ENCODE results near the gene PODNL1.

The PODNL1 gene

GRCh38 chr19:13956365-13956744 lies 18.1 kb upstream of the PODNL1 start:
- no peak for DNase-seq

- no peak for DNase-seq
These were observed 17.6 kb upstream of the PODNL1 start for GRCh38 chr19:13955662-13956364.

- no peak for DNase-seq
These were observed 16.0 kb upstream of the PODNL1 start for GRCh38 chr19:13954185-13954584.

GRCh38 chr19:13952931-13953531 lies 14.8 kb upstream of the PODNL1 start:
- peak; percentile 30 for DNase-seq

- peak; percentile 100 for DNase-seq
These were observed 14.1 kb upstream of the PODNL1 start, which contains the start of gene DCAF15 for GRCh38 chr19:13952154-13952930. DCAF15 (plus strand) TSS chr19:13952509; CDS start chr19:13952513, 4 bp downstream.

GRCh38 chr19:13951799-13952153 lies 13.6 kb upstream of the PODNL1 start:
- no peak for DNase-seq

GRCh38 chr19:13951043-13951442 lies 12.8 kb upstream of the PODNL1 start:
- no peak for DNase-seq

GRCh38 chr19:13946414-13946813 lies 8.2 kb upstream of the PODNL1 start:
- no peak for DNase-seq

GRCh38 chr19:13942023-13942684 lies 3.9 kb upstream of the PODNL1 start:
- DNase-seq = peak; percentile 39

GRCh38 chr19:13937479-13938300 lies 527 bp downstream of the PODNL1 start:
- DNase-seq = no peak

GRCh38 chr19:13935765-13936510 lies 2.3 kb downstream of the PODNL1 start:
- DNase-seq = peak; percentile 38

- DNase-seq = no peak
These were observed 3.5 kb downstream of the PODNL1 start for GRCh38 chr19:13934785-13935109.

GRCh38 chr19:13932911-13933393 lies 5.3 kb downstream of the PODNL1 start:
- DNase-seq = no peak

- no peak for DNase-seq
These were observed 6.0 kb downstream of the PODNL1 start for GRCh38 chr19:13932149-13932637.

GRCh38 chr19:13931391-13932148 lies 6.6 kb downstream of the PODNL1 start:
- DNase-seq = no peak

GRCh38 chr19:13930402-13930801 lies 7.8 kb downstream of the PODNL1 start:
- DNase-seq = no peak

- DNase-seq = no peak
These were observed 8.3 kb downstream of the PODNL1 start for GRCh38 chr19:13929956-13930355.

GRCh38 chr19:13929340-13929739 lies 8.9 kb downstream of the PODNL1 start:
- DNase-seq = no peak

- DNase-seq = peak; percentile 49
These were observed 11.5 kb downstream of the PODNL1 start for GRCh38 chr19:13926715-13927114.

- no peak for DNase-seq
These were observed 12.2 kb downstream of the PODNL1 start for GRCh38 chr19:13926010-13926409.
